H1 (cell line): ENCODE results near the gene RAB11FIP5. TPM values are rescaled to one million over a fixed set of nuclear protein-coding genes. Genes with fewer than 3 reads are reported as not detected.

Experiments
- CTCF ChIA-PET: fragments of 300-600 bp; sonication (Branson Sonifier 250); formaldehyde crosslinking; loops from one replicate; lab custom pipeline; 2021; ENCODE audit not compliant: partially characterized antibody; lab: Charles Lee
- POLR2A ChIA-PET: fragments of 300-600 bp; sonication (Branson Sonifier 250); formaldehyde crosslinking; loops from one replicate; lab custom pipeline; 2021; ENCODE audit warnings: inconsistent platforms; ENCODE audit not compliant: partially characterized antibody; lab: Charles Lee
- DNase-seq, 2 experiments: peaks; one replicate each; pipeline versions ENCODE4 v3.0.0 to v3.0.0-alpha.2; 2010 to 2022; ENCODE audit warnings: low spot score in 2 of 2, low read depth in 1 of 2, mixed read lengths in 1 of 2
- FAIRE-seq: peaks from 2 replicates; lab custom pipeline; 2011; peaks lifted over from hg19 to GRCh38; lab: Jason Lieb, UNC
- H2AFZ ChIP-seq: 2 replicates; pipeline ENCODE4 v1.8.1; 2012; ENCODE audit warnings: low read length, inconsistent platforms
- H2AK5ac ChIP-seq: 2 replicates; pipeline ENCODE4 v1.6.1; 2013; ENCODE audit warnings: low read depth, low read length
- H2BK120ac ChIP-seq: replicated peaks from 2 replicates; pipeline ENCODE3; 2013; ENCODE audit warnings: low read depth, low read length, inconsistent platforms
- H2BK12ac ChIP-seq: 2 replicates; pipeline ENCODE4 v1.6.1; 2013; ENCODE audit warnings: low read depth, low read length
- H2BK15ac ChIP-seq: 2 replicates; pipeline ENCODE4 v1.6.1; 2013; ENCODE audit warnings: low read length
- H2BK20ac ChIP-seq: 2 replicates; pipeline ENCODE4 v1.6.1; 2013; ENCODE audit warnings: low read length
- H2BK5ac ChIP-seq: 2 replicates; pipeline ENCODE4 v1.6.1; 2013; ENCODE audit warnings: low read depth, low read length
- H3K14ac ChIP-seq: 2 replicates; pipeline ENCODE4 v1.6.1; 2013; ENCODE audit warnings: inconsistent platforms; ENCODE audit not compliant: insufficient read length
- H3K18ac ChIP-seq: 2 replicates; pipeline ENCODE4 v1.6.1; 2013; ENCODE audit warnings: low read length; ENCODE audit errors: extremely low read depth
- H3K23ac ChIP-seq: 2 replicates; pipeline ENCODE4 v1.6.1; 2013; ENCODE audit warnings: inconsistent platforms; ENCODE audit not compliant: insufficient read length
- H3K23me2 ChIP-seq: 2 replicates; pipeline ENCODE4 v1.6.1; 2013; ENCODE audit warnings: low read depth, low read length
- H3K27ac ChIP-seq: 2 replicates; pipeline ENCODE4 v1.6.1; 2011; ENCODE audit warnings: low read depth, low read length, inconsistent platforms
- H3K27me3 ChIP-seq, 4 experiments: replicated peaks in 1 of 4; 1 replicate in 1 of 4; 2 replicates in 3 of 4; pipeline versions ENCODE4 v1.6.1 to v1.8.1; 2011 to 2013; ENCODE audit warnings: low read length in 3 of 4, mild to moderate bottlenecking in 3 of 4, inconsistent platforms in 2 of 4, mixed read lengths in 2 of 4, moderate library complexity in 1 of 4; ENCODE audit not compliant: control insufficient read depth in 3 of 4, insufficient read depth in 3 of 4; ENCODE audit errors: extremely low read depth in 1 of 4
- H3K36me3 ChIP-seq, 4 experiments: 2 replicates each; pipeline versions ENCODE4 v1.6.1 to v1.8.1; 2011 to 2013; ENCODE audit warnings: mild to moderate bottlenecking in 4 of 4, low read length in 3 of 4, moderate library complexity in 2 of 4, control low read depth in 1 of 4, inconsistent platforms in 1 of 4; ENCODE audit not compliant: insufficient read depth in 4 of 4, control insufficient read depth in 2 of 4
- H3K4ac ChIP-seq: replicated peaks from 2 replicates; pipeline ENCODE3; 2013; ENCODE audit warnings: low read length, low read depth, mixed read lengths, inconsistent platforms; ENCODE audit not compliant: insufficient read length
- H3K4me1 ChIP-seq, 4 experiments: replicated peaks in 1 of 4; 1 replicate in 1 of 4; 2 replicates in 3 of 4; pipeline versions ENCODE4 v1.6.1 to v1.8.1; 2011 to 2013; ENCODE audit warnings: low read length in 3 of 4, inconsistent platforms in 2 of 4, mixed read lengths in 1 of 4; ENCODE audit not compliant: insufficient read depth in 4 of 4, control insufficient read depth in 3 of 4
- H3K4me2 ChIP-seq, 2 experiments: 2 replicates each; pipeline versions ENCODE4 v1.6.1 to v1.8.1; 2011 to 2013; ENCODE audit warnings: low read depth in 2 of 2, low read length in 2 of 2, control low read depth in 1 of 2, inconsistent platforms in 1 of 2, mild to moderate bottlenecking in 1 of 2; ENCODE audit not compliant: insufficient read depth in 1 of 2
- H3K4me3 ChIP-seq, 4 experiments: fragments of 200-600, 300-600 bp in 1 of 4; sonication (generic), shearing (Covaris generic), sonication (Bioruptor Twin) in 1 of 4; 2 replicates each; pipeline versions ENCODE4 v1.5.1 to v1.8.1; 2011 to 2016; ENCODE audit warnings: low read length in 4 of 4, low read depth in 3 of 4, control low read depth in 2 of 4, inconsistent platforms in 2 of 4, mild to moderate bottlenecking in 2 of 4, mixed read lengths in 1 of 4, moderate library complexity in 1 of 4; ENCODE audit not compliant: insufficient read depth in 2 of 4; ENCODE audit errors: extremely low read depth in 1 of 4
- H3K56ac ChIP-seq: replicated peaks from 2 replicates; pipeline ENCODE3; 2013; ENCODE audit warnings: low read depth, mild to moderate bottlenecking, mixed read lengths, low read length, inconsistent platforms; ENCODE audit not compliant: insufficient read length
- H3K79me1 ChIP-seq: 2 replicates; pipeline ENCODE4 v1.6.1; 2013; ENCODE audit warnings: low read depth, low read length, control low read depth
- H3K79me2 ChIP-seq, 2 experiments: 2 replicates each; pipeline versions ENCODE4 v1.6.1 to v1.8.1; 2012 to 2013; ENCODE audit warnings: low read length in 2 of 2, mild to moderate bottlenecking in 2 of 2, inconsistent platforms in 1 of 2; ENCODE audit not compliant: insufficient read depth in 2 of 2, control insufficient read depth in 1 of 2
- H3K9ac ChIP-seq, 4 experiments: replicated peaks in 1 of 4; 1 replicate in 1 of 4; 2 replicates in 3 of 4; pipeline versions ENCODE4 v1.6.1 to v1.8.1; 2011 to 2013; ENCODE audit warnings: low read depth in 3 of 4, low read length in 3 of 4, control low read depth in 2 of 4, mild to moderate bottlenecking in 2 of 4, moderate library complexity in 2 of 4, inconsistent platforms in 1 of 4; ENCODE audit errors: extremely low read depth in 1 of 4
- H3K9me3 ChIP-seq, 2 experiments: 2 replicates each; pipeline versions ENCODE4 v1.6.1 to v1.8.1; 2012 to 2013; ENCODE audit warnings: mild to moderate bottlenecking in 2 of 2, moderate library complexity in 2 of 2, control low read depth in 1 of 2, inconsistent platforms in 1 of 2, low read depth in 1 of 2, low read length in 1 of 2, mixed read lengths in 1 of 2; ENCODE audit not compliant: insufficient read depth in 2 of 2
- H4K20me1 ChIP-seq, 2 experiments: replicated peaks in 1 of 2; 2 replicates each; pipeline versions ENCODE3 to v1.8.1; 2011 to 2013; ENCODE audit warnings: inconsistent platforms in 2 of 2, low read length in 2 of 2, mild to moderate bottlenecking in 1 of 2; ENCODE audit not compliant: insufficient read depth in 2 of 2, control insufficient read depth in 1 of 2
- H4K5ac ChIP-seq: 2 replicates; pipeline ENCODE4 v1.6.1; 2013; ENCODE audit warnings: low read length, low read depth, mixed read lengths, inconsistent platforms; ENCODE audit not compliant: insufficient read length
- H4K8ac ChIP-seq: 2 replicates; pipeline ENCODE4 v1.8.0; 2013; ENCODE audit warnings: mild to moderate bottlenecking, moderate library complexity, low read length, inconsistent platforms; ENCODE audit not compliant: insufficient read depth; ENCODE audit errors: extremely low read depth
- H4K91ac ChIP-seq: replicated peaks from 2 replicates; pipeline ENCODE3; 2013; ENCODE audit warnings: low read length, mixed read lengths, inconsistent platforms; ENCODE audit not compliant: insufficient read length
- CREB1 ChIP-seq: IDR thresholded peaks from 2 replicates; pipeline ENCODE4 v1.6.1; 2012; ENCODE audit warnings: inconsistent platforms
- EZH2 ChIP-seq: fragments of 200-600 bp; sonication (generic); IDR thresholded peaks from 2 replicates; pipeline ENCODE4 v1.7.1; 2012; ENCODE audit warnings: low read depth, mild to moderate bottlenecking, moderate library complexity, low read length, inconsistent platforms; ENCODE audit not compliant: severe bottlenecking
- GTF2F1 ChIP-seq: IDR thresholded peaks from 2 replicates; pipeline ENCODE4 v1.6.1; 2012; ENCODE audit warnings: low read depth, low read length, improper control_type of control experiment, borderline replicate concordance
- MAFK ChIP-seq: IDR thresholded peaks from 2 replicates; pipeline ENCODE4 v1.6.1; 2012; ENCODE audit warnings: low read depth, mild to moderate bottlenecking, improper control_type of control experiment, low read length
- PHF8 ChIP-seq: fragments of 200-600 bp; sonication (generic); conservative IDR thresholded peaks from 2 replicates; pipeline ENCODE4 v1.7.1; 2012; ENCODE audit warnings: low read depth, mild to moderate bottlenecking, inconsistent platforms, low read length, moderate library complexity
- POLR2AphosphoS5 ChIP-seq: IDR thresholded peaks from 2 replicates; pipeline ENCODE4 v1.6.1; 2011; ENCODE audit warnings: low read depth, low read length
- POU5F1 ChIP-seq: IDR thresholded peaks from 2 replicates; pipeline ENCODE4 v1.6.1; 2011; ENCODE audit warnings: low read depth, mild to moderate bottlenecking, low read length, moderate library complexity
- RAD21 ChIP-seq, 2 experiments: IDR thresholded peaks in 1 of 2; conservative IDR thresholded peaks in 1 of 2; 2 replicates each; pipeline ENCODE4 v1.6.1; 2011; ENCODE audit warnings: low read depth in 2 of 2, low read length in 2 of 2, improper control_type of control experiment in 1 of 2, inconsistent platforms in 1 of 2, mild to moderate bottlenecking in 1 of 2, moderate library complexity in 1 of 2
- RNF2 ChIP-seq: fragments of 200-900, 300-1000 bp; sonication (generic); IDR thresholded peaks from 2 replicates; pipeline ENCODE4 v1.7.1; 2016; ENCODE audit warnings: borderline replicate concordance, low read depth, mild to moderate bottlenecking, antibody characterized with exemption, low read length; ENCODE audit not compliant: poor library complexity, severe bottlenecking; ENCODE audit errors: missing control alignments
- RXRA ChIP-seq: IDR thresholded peaks from 2 replicates; pipeline ENCODE4 v1.6.1; 2011; ENCODE audit warnings: low read depth, mild to moderate bottlenecking, low read length, moderate library complexity; ENCODE audit not compliant: insufficient read depth
- SAP30 ChIP-seq: fragments of 300-600 bp; sonication (generic); IDR thresholded peaks from 2 replicates; pipeline ENCODE4 v1.7.1; 2012; ENCODE audit warnings: low read length, moderate library complexity, mild to moderate bottlenecking, inconsistent platforms; ENCODE audit not compliant: insufficient read depth, insufficient replicate concordance
- SP2 ChIP-seq: IDR thresholded peaks from 2 replicates; pipeline ENCODE4 v1.6.1; 2012; ENCODE audit warnings: mild to moderate bottlenecking, low read length, inconsistent platforms
- TAF7 ChIP-seq: optimal IDR thresholded peaks from 2 replicates; pipeline ENCODE3; 2011; ENCODE audit warnings: low read depth, mild to moderate bottlenecking, inconsistent platforms, low read length, moderate library complexity, borderline replicate concordance
- TBP ChIP-seq: IDR thresholded peaks from 2 replicates; pipeline ENCODE4 v1.6.1; 2011; ENCODE audit warnings: low read depth, low read length, improper control_type of control experiment
- whole genome bisulfite sequencing, 2 experiments: shearing (Covaris generic) in 1 of 2; methylation state at CpG; one replicate each; pipeline versions ENCODE4 v1.1.6 to v1.1.7; 2013 to 2015; ENCODE audit warnings: low lambda C conversion rate in 2 of 2, mixed read lengths in 2 of 2, inconsistent platforms in 1 of 2, low coverage in 1 of 2, missing lambda C conversion rate in 1 of 2; ENCODE audit not compliant: insufficient replicate concordance in 2 of 2, insufficient coverage in 1 of 2, insufficient read length in 1 of 2; ENCODE audit errors: extremely low coverage in 1 of 2, missing lambda C conversion rate in 1 of 2; 5-methylcytosine and 5-hydroxymethylcytosine counted together
- polyA plus RNA-seq, 7 experiments: library from polyadenylated mRNA; depleted of rRNA in 3 of 7; stranded (reverse) in 5 of 7; unstranded in 2 of 7; fragments of >200 nt in 5 of 7; fragments of 200-250 nt in 2 of 7; gene quantifications; 1 replicate in 5 of 7; 2 replicates in 1 of 7; 4 replicates in 1 of 7; pipeline versions ENCODE4 v1.2.1 to v1.2.3, GENCODE V29; 2011 to 2013; ENCODE audit warnings: missing spikeins in 2 of 7, mixed read lengths in 2 of 7
- total RNA-seq: library from RNA; stranded (reverse); fragmentation: NEBNext Ultra II Directional; extraction: Animal tissue kit (Norgen Biotek cat#: 25700); gene quantifications from 2 replicates; pipeline ENCODE4 v1.2.1, GENCODE V29; 2021

The RAB11FIP5 gene
- total and polyA plus RNA-seq, 2 of the 8 experiments (the other 6 are each of a cell fraction or from before 2014, with no cell fraction given), result 6.3 to 17.0 TPM

DNA sequence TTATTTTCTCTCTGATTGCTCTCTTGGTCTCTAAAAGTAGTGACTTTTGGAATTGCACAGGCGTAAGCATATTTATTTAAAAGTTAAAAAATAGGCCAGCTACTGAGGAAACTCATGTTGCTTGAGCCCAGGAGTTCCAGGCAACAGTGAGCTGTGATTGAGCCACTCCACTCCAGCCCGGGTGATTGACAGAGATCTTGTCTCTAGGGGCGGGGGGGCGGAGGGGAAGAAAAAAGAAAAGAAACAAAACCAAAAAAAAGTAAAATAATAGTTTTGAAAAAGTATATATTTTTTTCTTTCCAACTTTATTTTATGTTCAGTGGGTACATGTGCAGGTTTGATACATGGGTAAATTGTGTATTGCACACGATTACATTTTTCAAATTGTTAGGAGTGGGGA is 18.0 kb upstream of the RAB11FIP5 start:
- Histone ChIP-seq H3K36me3 (no peaks in the 10 kb centered on the region), H3K9ac (no peak overlapping the region), H2BK15ac (no peak overlapping the region), H3K4ac (no peak overlapping the region), H2AK5ac (no peak overlapping the region), H3K4me1 (peaks cover 0 to 2% (median under 1%) of the 10 kb centered on the region in 4 experiments; a peak in 3 of 7 replicates), H3K27me3 (no peaks in the 10 kb centered on the region), H2BK12ac (no peak overlapping the region), H2BK20ac (no peak overlapping the region), H4K20me1 (peaks cover 0 to 2% of the 10 kb centered on the region in 2 experiments), H3K23ac (no peak overlapping the region), H2BK120ac (no peak overlapping the region), H3K79me2 (no peaks in the 10 kb centered on the region), H3K4me2 (no peak overlapping the region), H3K9me3 (no peaks in the 10 kb centered on the region), H3K18ac (no peak overlapping the region), H3K79me1 (no peaks in the 10 kb centered on the region), H4K91ac (no peak overlapping the region), H2BK5ac (no peak overlapping the region), H3K27ac (no peak overlapping the region), H3K23me2 (no peaks in the 10 kb centered on the region), H3K4me3 (no peak overlapping the region), H3K56ac (no peak overlapping the region), H3K14ac (no peak overlapping the region), H2AFZ (no peak overlapping the region), H4K5ac (no peak overlapping the region), H4K8ac (no peak overlapping the region)
- POLR2A ChIA-PET, result no interaction called here
- no peak for DNase-seq
- CTCF ChIA-PET, result interaction anchor here (0.7 kb wide), 1 partner anchor 12 kb away, joined by 3 read pairs; no protein-coding TSS in a partner anchor
- WGBS, 2 experiments, result 89% methylated on average over 3 of the region's 5 CpGs; no CpG with 5 or more reads in 1 of the 2 experiments
- FAIRE-seq, result no peak
- TF ChIP-seq RNF2, result no peak
- TF ChIP-seq GTF2F1, result no peak
- TF ChIP-seq TAF7, result no peak
- no peak for TF ChIP-seq SAP30
- TF ChIP-seq SP2, result no peak
- no peak for TF ChIP-seq PHF8
- no peak for TF ChIP-seq TBP
- no peak for TF ChIP-seq POLR2AphosphoS5
- no peak for TF ChIP-seq RAD21 (IDR thresholded peaks at IDR 0.05 in 1 of 2, conservative IDR thresholded peaks at IDR 0.05 in 1 of 2; ENCODE audit: low read depth in 2 of 2, low read length in 2 of 2)
- no peak for TF ChIP-seq EZH2
- no peak for TF ChIP-seq POU5F1
- TF ChIP-seq RXRA, result no peak
- no peak for TF ChIP-seq MAFK
- no peak for TF ChIP-seq CREB1
